Neutrophil (primary cell): ENCODE data around the gene UCKL1.

ENCODE experiments used
- H3K27ac ChIP-seq: fragments of 200-600 bp; sonication (generic); 2 replicates; pipeline ENCODE4 v1.5.1; 2016; ENCODE audit warnings: mild to moderate bottlenecking, moderate library complexity
- H3K27me3 ChIP-seq: fragments of 200-600 bp; sonication (generic); 2 replicates; pipeline ENCODE4 v1.6.0; 2016; ENCODE audit warnings: mild to moderate bottlenecking
- H3K36me3 ChIP-seq: fragments of 200-600 bp; sonication (generic); 2 replicates; pipeline ENCODE4 v1.5.1; 2017
- H3K4me1 ChIP-seq, 2 experiments: fragments of 200-600 bp in 1 of 2; sonication (generic) in 1 of 2; 1 replicate in 1 of 2; 2 replicates in 1 of 2; pipeline versions ENCODE4 v1.5.1 to v1.6.1; 2013 to 2016; ENCODE audit warnings: low read depth in 1 of 2, low read length in 1 of 2, mild to moderate bottlenecking in 1 of 2, moderate library complexity in 1 of 2; ENCODE audit not compliant: control insufficient read depth in 1 of 2, insufficient read depth in 1 of 2
- H3K4me3 ChIP-seq, 2 experiments: fragments of 200-600 bp in 1 of 2; sonication (generic) in 1 of 2; 1 replicate in 1 of 2; 2 replicates in 1 of 2; pipeline ENCODE4 v1.5.1; 2013 to 2016; ENCODE audit warnings: low read depth in 1 of 2, low read length in 1 of 2, mild to moderate bottlenecking in 1 of 2, moderate library complexity in 1 of 2
- H3K9me3 ChIP-seq: fragments of 200-600 bp; sonication (generic); 2 replicates; pipeline ENCODE4 v1.5.1; 2016
- CTCF ChIP-seq: fragments of 200-600 bp; sonication (generic); IDR thresholded peaks from 2 replicates; pipeline ENCODE4 v1.5.1; 2016; ENCODE audit warnings: antibody characterized with exemption

The UCKL1 gene

GRCh38 chr20:63947638-63948456 lies 8.4 kb downstream of the UCKL1 start:
- Histone ChIP-seq H3K4me3 (no peak overlapping the region), H3K27ac (peak overlapping the region; percentile 56), H3K9me3 (no peaks in the 10 kb centered on the region), H3K36me3 (peaks cover 41% of the 10 kb centered on the region), H3K4me1 (peaks cover 39 to 41% of the 10 kb centered on the region in 2 experiments), H3K27me3 (no peaks in the 10 kb centered on the region)
- TF ChIP-seq CTCF, result no peak

DNA sequence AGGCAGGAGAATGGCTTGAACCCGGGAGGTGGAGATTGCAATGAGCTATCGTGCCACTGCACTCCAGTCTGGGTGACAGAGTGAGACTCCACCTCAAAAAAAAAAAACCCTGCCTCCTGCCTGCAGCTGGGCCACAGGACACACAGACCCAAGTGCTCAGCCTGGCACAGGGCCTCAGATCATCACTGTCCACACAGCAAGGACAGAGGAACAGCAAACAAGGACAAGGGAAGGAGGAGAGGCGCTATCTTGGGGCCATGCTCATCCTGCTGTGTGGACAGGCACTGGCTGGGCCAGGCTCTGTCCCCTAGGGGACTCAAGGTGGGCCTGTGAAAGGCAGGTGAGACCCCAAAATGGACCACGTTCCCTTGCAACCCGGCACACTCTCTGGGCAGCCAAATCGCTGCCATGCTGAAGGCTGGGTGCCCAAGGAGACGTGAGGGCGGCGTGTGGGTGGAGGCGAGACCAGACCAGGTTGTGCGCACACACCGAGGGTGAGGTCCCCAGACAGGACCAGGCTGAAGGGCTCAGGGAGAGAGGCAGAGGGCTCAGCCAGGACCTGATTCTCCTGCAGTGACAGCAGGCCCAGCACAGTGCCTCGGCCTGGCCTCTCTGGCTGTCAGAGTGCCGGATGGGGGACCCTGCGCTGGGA lies 9.1 kb downstream of the UCKL1 start:
- Histone ChIP-seq H3K36me3 (peaks cover 46% of the 10 kb centered on the region), H3K27me3 (no peaks in the 10 kb centered on the region), H3K9me3 (no peaks in the 10 kb centered on the region), H3K27ac (peak overlapping the region; percentile 56), H3K4me3 (no peak overlapping the region), H3K4me1 (peaks cover 45 to 49% of the 10 kb centered on the region in 2 experiments)
- no peak for TF ChIP-seq CTCF

DNA sequence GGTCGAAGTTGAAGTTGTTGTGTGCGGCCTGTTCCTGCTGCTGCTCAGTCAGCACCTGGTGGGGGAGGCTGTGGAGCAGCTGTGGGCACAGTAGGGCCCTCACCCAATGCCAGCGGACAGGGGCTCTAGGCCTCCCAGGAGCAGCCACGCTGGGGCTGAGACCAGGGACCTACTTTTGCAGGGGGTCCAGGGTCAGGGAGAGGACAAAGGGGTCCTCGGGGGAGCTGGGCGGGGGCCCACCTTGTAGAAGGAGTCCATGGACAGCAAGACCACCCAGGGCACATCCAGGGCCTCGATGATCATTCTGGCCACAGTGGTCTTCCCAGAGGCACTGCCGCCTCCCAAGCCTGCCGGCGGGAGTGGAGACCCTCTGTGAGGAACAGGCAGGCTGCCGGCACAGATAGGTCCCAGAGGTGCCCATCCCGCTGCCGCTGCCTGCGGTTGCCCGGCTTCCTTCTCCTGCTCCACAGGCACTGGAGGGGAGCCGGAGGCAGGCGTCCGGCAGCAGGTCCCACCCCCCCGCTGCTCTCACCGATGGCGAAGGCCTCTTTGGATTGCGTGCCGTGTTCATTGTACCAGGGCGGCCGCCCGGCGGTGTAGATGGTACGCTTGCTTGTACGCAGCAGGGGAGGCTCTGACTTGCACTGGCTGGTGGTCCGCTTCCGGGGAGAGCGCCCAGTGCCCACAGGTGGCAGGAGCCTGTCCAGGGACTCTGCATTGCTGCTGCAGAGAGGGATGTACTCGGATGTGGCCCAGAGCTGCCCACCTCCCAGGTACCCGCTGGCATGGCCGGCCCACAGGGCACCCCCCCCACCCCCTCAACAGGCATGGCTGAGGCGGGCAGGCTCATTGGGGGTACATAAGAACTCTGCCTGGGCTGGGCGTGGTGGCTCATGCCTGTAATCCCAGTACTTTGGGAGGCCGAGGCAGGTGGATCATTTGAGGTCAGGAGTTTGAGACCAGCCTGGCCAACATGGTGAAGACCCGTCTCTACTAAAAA lies 10.0 kb downstream of the UCKL1 start:
- Histone ChIP-seq H3K4me3 (no peak overlapping the region), H3K27me3 (no peaks in the 10 kb centered on the region), H3K4me1 (peaks cover 50 to 55% of the 10 kb centered on the region in 2 experiments), H3K36me3 (peaks cover 49% of the 10 kb centered on the region), H3K9me3 (no peaks in the 10 kb centered on the region), H3K27ac (no peak overlapping the region)
- TF ChIP-seq CTCF, result no peak

- H3K27ac ChIP-seq, result peak overlapping the region; percentile 25
- no peaks in the 10 kb centered on the region for H3K27me3 ChIP-seq
- H3K36me3 ChIP-seq, result peaks cover 56% of the 10 kb centered on the region
- TF ChIP-seq CTCF, result no peak
- H3K4me1 ChIP-seq, result peaks cover 58 to 65% of the 10 kb centered on the region in 2 experiments
- no peaks in the 10 kb centered on the region for H3K9me3 ChIP-seq
- H3K4me3 ChIP-seq, result no peak overlapping the region
These were observed 11.1 kb downstream of the UCKL1 start for GRCh38 chr20:63945031-63945658.
